Measurements from ENCODE around the gene DUS1L. TPM values are rescaled to one million over a fixed set of nuclear protein-coding genes. Genes with fewer than 3 reads are reported as not detected.

DUS1L gene
- total RNA-seq, 1 donor from 2014 or later = 126 TPM

- TF ChIP-seq, protein P1, sequence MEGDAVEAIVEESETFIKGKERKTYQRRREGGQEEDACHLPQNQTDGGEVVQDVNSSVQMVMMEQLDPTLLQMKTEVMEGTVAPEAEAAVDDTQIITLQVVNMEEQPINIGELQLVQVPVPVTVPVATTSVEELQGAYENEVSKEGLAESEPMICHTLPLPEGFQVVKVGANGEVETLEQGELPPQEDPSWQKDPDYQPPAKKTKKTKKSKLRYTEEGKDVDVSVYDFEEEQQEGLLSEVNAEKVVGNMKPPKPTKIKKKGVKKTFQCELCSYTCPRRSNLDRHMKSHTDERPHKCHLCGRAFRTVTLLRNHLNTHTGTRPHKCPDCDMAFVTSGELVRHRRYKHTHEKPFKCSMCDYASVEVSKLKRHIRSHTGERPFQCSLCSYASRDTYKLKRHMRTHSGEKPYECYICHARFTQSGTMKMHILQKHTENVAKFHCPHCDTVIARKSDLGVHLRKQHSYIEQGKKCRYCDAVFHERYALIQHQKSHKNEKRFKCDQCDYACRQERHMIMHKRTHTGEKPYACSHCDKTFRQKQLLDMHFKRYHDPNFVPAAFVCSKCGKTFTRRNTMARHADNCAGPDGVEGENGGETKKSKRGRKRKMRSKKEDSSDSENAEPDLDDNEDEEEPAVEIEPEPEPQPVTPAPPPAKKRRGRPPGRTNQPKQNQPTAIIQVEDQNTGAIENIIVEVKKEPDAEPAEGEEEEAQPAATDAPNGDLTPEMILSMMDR (conservative IDR thresholded peaks at IDR 0.05; ENCODE audit: low read depth, low read length) = no peak
- no peak for DNase-seq (ENCODE audit: low read depth)
- H3K4me3 ChIP-seq (ENCODE audit: low read depth, low read length) = no peak overlapping the region
Observed at GRCh38 chr17:82080048-82080788, 14.6 kb upstream of the DUS1L start.

DNA sequence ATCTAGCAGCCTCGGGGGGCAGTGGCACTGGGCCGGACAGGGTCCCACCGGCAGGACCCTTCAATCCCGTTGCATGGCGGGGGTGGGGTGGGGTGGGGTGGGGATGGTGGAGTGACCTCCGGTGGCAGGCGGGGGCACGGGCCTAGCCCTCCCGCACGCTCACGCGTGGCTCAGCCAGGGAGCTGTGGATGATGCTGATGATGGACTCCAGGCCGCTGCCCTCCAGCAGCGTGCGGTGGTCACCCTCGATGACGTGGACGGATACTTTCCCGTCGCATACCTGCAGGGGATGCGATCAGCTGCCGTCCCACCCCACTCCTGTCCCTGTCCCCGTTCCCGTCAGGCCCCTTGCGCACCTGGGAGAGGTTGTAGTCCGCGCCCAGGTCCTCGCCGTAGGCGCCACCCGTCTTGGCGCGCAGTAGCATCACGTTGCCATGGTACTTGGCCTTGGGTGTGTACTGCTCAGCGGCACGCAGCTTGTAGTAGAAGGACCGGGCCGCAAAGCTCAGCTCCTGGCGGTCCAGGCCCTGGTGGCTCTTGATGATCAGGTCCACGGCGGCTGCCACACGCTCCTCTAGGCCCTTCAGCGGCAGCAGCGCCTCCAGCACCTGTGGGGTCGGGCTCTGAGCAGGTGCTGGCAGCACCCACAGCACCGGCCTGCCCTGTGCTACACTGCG is 13.5 kb upstream of the DUS1L start:
- no peak overlapping the region for H3K4me3 ChIP-seq (ENCODE audit: low read depth, low read length)
- DNase-seq (ENCODE audit: low read depth) = no peak
- TF ChIP-seq, protein P1 (conservative IDR thresholded peaks at IDR 0.05; ENCODE audit: low read depth, low read length) = no peak

- TF ChIP-seq, protein P1 (conservative IDR thresholded peaks at IDR 0.05; ENCODE audit: low read depth, low read length) = no peak
- H3K4me3 ChIP-seq (ENCODE audit: low read depth, low read length) = no peak overlapping the region
- no peak for DNase-seq (ENCODE audit: low read depth)
Observed at GRCh38 chr17:82078433-82078832, 12.8 kb upstream of the DUS1L start.

GRCh38 chr17:82077617-82078358 is 12.2 kb upstream of the DUS1L start:
- H3K4me3 ChIP-seq (ENCODE audit: low read depth, low read length) = no peak overlapping the region
- no peak for DNase-seq (ENCODE audit: low read depth)
- TF ChIP-seq, protein P1 (conservative IDR thresholded peaks at IDR 0.05; ENCODE audit: low read depth, low read length) = no peak

DNA sequence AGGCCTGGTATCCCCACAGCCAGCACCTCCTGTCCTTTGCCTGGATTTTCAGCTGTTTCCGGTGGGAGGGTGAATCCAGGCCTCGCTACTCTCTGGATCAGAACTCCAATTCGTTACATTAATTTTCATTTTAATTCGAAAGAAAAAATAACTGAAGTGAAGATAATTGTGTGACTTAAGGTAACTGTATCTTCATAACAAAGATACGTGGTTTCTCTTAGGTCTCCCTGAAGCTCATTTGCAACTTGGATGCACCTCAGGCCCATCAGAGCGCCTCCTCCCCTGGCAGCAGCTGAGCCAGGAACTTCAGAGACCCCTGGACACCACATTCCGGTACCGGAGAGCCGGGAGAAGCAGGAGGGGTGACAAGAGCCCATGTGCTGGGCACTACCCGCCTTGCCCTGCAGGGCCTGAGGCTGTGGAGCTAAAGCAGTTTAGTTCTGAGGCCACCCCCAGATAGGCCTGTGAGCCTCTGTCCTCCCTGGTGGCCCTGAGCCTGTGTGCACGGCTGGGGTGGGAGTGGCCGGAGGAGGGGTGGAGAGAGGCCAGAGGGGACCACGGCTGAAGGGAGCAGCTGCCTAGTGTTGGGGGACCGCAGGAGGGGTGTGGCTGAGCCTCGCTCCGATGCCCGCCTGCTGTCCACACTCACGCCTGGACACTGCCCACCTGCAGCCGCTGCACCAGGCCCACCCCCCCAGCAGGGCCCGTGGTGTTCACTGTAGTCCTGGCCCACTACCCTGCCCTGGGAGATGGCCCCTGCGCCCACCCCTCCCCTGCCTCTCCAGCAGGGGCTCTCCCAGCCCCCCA is 11.4 kb upstream of the DUS1L start:
- DNase-seq (ENCODE audit: low read depth) = no peak
- TF ChIP-seq, protein P1 (conservative IDR thresholded peaks at IDR 0.05; ENCODE audit: low read depth, low read length) = no peak
- H3K4me3 ChIP-seq (ENCODE audit: low read depth, low read length) = no peak overlapping the region

DNA sequence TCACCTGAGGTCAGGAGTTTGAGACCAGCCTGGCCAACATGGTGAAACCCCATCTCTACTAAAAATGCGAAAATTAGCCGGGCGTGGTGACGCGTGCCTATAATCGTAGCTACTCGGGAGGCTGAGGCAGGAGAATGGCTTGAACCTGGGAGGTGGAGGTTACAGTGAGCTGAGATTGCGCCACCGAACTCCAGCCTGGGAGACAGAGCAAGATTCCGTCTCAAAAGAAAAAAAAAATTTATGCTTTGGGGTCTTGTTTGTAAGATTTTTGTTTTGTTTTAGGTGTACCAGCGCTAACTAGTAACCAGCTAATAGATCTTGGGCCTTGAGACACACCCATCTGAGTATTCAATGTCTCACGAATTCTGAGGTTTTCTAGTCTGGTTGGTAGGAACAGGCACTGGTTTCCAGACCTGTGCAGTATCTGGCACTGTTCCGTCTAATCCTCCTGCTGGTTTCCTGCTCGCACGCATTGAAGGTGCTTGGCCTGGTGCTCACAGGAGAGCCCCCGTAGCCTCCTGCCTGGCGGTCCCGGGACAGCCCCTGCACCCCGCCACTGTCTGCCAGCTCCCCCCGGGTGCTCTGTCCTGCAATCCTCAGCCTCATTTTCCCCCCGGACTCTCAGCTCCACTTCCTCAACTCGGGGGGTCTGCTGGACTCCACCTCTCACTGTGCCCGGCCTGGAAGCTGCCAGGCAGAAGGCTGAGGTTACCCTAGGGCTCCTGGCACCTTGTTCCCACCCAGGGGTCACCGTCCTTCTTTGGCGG is 10.6 kb upstream of the DUS1L start:
- no peak for DNase-seq (ENCODE audit: low read depth)
- TF ChIP-seq, protein P1 (conservative IDR thresholded peaks at IDR 0.05; ENCODE audit: low read depth, low read length) = no peak
- H3K4me3 ChIP-seq (ENCODE audit: low read depth, low read length) = no peak overlapping the region
